ENCODE measurements around the gene CXCL14.

Gene CXCL14

GRCh38 chr5:135578685-135579341 lies at the start of gene CXCL14:
Gene CXCL14, minus strand, starts transcription at chr5:135578991. Its CDS starts 213 bp downstream, at chr5:135578778.
- DNase-seq: peak; percentile 13

GRCh38 chr5:135626636-135627035 lies 47.8 kb upstream of the CXCL14 start:
- DNase-seq: no peak

- no peak for DNase-seq
Observed at GRCh38 chr5:135625961-135626360, 47.2 kb upstream of the CXCL14 start.

- DNase-seq: no peak
Observed at GRCh38 chr5:135625486-135625885, 46.7 kb upstream of the CXCL14 start.

GRCh38 chr5:135625061-135625460 lies 46.3 kb upstream of the CXCL14 start:
- no peak for DNase-seq

GRCh38 chr5:135623186-135623715 lies 44.5 kb upstream of the CXCL14 start:
- DNase-seq: no peak

GRCh38 chr5:135615581-135616260 lies 36.9 kb upstream of the CXCL14 start:
- DNase-seq: no peak

- DNase-seq: no peak
Observed at GRCh38 chr5:135615171-135615570, 36.4 kb upstream of the CXCL14 start.

- no peak for DNase-seq
Observed at GRCh38 chr5:135609981-135610380, 31.2 kb upstream of the CXCL14 start.

GRCh38 chr5:135608761-135609443 lies 30.1 kb upstream of the CXCL14 start:
- DNase-seq: no peak

- DNase-seq: no peak
Observed at GRCh38 chr5:135608361-135608760, 29.6 kb upstream of the CXCL14 start.

- no peak for DNase-seq
Observed at GRCh38 chr5:135606431-135606830, 27.6 kb upstream of the CXCL14 start.

- DNase-seq: no peak
Observed at GRCh38 chr5:135605221-135605620, 26.4 kb upstream of the CXCL14 start.

- DNase-seq: no peak
Observed at GRCh38 chr5:135604056-135604455, 25.3 kb upstream of the CXCL14 start.

- DNase-seq: peak; percentile 4
Observed at GRCh38 chr5:135602882-135603721, 24.3 kb upstream of the CXCL14 start.

- DNase-seq: no peak
Observed at GRCh38 chr5:135601466-135601865, 22.7 kb upstream of the CXCL14 start.

GRCh38 chr5:135600971-135601381 lies 22.2 kb upstream of the CXCL14 start:
- no peak for DNase-seq

- no peak for DNase-seq
Observed at GRCh38 chr5:135600152-135600570, 21.4 kb upstream of the CXCL14 start.

GRCh38 chr5:135599421-135600151 lies 20.8 kb upstream of the CXCL14 start:
- DNase-seq: no peak

- DNase-seq: no peak
Observed at GRCh38 chr5:135598691-135599395, 20.1 kb upstream of the CXCL14 start.

- DNase-seq: no peak
Observed at GRCh38 chr5:135596788-135597187, 18.0 kb upstream of the CXCL14 start.

Measured in NCI-H1105 treated with DMSO at 0.1 percent for 48 hours (cell line).